T-helper 2 cell treated with Interferon-gamma antibody and Interleukin-4, amounts not matched to agents 100 ng/mL and 5 ng/mL, for 36 hours (primary cell): ENCODE data around the gene DPH6. TPM values are rescaled to one million over a fixed set of nuclear protein-coding genes. Genes with fewer than 3 reads are reported as not detected.
"Not testable (repeated sequence)": the region's sequence is repeated elsewhere in the genome, so short reads cannot be mapped to it uniquely, and the experiment has no call there.

ENCODE experiments used
- intact Hi-C: fragments of 100-400 bp; cut with micrococcal nuclease; formaldehyde crosslinking; loops from one replicate; pipeline ENCODE4 v1.15.1; 2023
- total RNA-seq: library from RNA; stranded (reverse); gene quantifications from 2 replicates; pipeline ENCODE4 v1.2.3, GENCODE V29; 2022

DPH6 gene
- total RNA-seq, 1 donor from 2014 or later = 13.9 TPM

DNA sequence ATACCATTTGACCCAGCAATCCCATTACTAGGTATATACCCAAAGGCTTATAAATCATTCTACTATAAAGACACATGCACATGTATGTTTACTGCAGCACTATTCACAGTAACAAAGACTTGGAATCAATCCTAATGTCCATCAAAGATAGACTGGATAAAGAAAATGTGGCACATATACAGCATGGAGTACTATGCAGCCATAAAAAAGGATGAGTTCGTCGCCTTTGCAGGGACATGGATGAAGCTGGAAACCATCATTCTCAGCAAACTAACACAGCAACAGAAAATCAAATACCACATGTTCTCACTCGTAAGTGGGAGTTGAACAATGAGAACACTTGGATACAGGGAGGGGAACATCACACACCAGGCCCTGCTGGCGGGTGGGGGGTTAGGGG, 104.7 kb downstream of the DPH6 start:
- intact Hi-C loops = loop anchor here (5.0 kb wide), 1 partner anchor 154 kb away; no protein-coding TSS in a partner anchor

DNA sequence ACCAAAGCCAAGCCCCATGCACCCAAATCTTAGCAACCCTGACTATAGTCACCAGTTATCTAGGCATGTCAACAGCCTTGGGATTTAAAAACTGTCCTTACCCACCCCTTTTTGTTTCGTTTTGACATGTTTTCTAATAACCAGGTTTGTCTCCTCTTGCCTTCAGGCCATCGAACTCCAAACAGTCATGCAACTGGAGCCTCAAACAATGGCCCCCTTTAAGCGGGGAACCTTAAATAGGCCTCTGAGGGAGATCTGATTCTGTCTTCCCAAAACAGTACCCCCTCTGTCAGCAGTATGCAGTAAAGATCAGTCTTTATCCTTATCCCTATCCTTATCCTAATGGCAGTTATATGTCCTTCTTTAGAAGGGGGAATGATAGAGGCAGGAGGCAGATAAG, 105.7 kb downstream of the DPH6 start:
- intact Hi-C loops = loop anchor here (5.0 kb wide), 1 partner anchor 153 kb away; no protein-coding TSS in a partner anchor

DNA sequence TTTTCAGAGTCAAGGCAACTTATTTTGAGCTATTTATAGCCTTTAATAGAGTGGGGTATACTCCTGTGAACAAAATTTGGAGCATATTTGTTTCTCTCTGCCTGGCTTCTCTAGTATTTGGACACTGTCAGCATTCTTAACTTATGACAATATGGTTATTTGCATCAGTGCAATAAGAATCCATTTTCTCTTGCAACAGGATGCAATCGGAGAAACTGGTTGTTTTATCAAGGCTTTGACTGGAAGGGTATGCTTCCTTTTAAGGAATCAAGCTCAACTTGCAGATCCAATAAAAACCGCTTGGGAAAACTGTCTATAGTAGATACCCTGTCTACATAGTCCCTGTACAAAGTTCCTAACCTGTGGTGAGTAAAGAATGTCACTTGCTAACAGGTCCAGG, 106.7 kb downstream of the DPH6 start:
- intact Hi-C loops = no loop called here

DNA sequence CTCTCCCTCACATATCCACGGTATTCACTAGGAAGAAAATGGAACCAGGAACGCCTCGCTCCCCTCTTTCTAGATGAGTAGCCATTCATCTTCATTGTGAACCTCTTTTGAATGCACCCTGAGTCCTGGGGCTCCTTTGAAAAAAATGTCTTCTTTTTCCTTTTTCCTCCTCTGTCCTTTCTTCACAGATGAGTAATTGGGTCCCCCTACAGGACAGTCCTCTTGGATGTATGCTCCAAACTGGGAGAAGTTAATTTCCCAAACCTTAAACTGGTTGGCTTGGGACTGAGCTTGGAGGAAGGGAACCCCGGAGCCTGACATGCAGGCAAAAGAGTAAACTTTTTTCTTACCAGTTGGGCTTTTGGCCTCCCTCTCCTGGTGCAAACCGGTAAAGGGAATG, 108.8 kb downstream of the DPH6 start:
- intact Hi-C loops = no loop called here

DNA sequence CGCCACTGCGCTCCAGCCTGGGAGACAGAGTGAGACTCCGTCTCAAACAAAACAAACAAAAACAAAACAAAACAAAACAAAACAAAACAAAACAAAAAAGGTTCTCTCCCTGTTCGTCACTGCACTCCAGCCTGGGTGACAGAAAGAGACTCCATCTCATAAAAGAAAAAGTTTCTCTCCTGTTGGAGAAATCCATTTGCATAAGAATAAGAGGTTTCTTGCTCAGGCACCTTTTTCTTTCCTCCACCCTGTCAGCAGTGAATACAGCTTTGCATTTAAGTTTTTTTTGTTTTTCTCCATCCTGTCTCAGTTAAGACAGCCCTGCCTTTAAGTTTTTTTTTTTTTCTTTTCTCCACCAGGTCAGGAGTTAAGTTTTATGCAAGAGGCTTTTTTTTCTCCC, 109.5 kb downstream of the DPH6 start:
- intact Hi-C loops = no loop called here

DNA sequence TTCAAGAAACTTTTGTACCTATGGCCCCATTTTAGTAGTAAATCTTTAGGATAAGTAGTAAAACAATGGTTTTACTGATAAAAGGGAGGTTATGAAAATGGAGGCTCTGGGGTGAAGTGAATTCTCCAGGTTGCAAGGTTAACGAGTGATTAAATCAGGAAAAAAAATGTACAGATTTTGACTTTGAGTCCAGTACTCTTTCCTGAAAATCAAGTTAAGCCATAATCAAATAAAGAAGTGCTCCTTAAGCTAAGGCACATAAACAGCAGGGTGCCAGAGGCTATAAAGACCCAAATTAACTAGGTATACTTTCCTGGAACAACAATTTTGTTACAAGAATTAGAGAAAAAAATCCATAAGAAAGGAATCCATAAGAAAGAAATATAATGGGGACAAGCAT, 114.7 kb downstream of the DPH6 start:
- intact Hi-C loops = no loop called here

DNA sequence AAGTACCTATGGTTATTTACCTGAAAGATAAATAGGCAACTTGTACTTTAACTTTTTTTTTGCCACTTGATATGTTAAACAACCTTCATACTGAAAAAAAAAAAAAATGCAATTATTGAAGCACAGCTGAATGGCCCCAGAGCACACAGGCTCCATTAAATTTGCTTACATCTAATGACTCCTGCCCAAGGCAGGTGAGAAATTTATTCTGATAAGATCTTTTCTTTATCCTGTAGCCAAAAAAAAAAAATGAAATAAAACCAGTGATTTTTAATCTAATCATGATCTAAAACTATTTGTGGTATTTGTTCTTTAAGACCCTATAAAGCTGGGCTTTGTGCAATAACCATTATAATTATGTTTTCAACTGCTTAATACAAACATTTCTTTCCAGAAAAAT, 115.7 kb downstream of the DPH6 start:
- intact Hi-C loops = no loop called here

DNA sequence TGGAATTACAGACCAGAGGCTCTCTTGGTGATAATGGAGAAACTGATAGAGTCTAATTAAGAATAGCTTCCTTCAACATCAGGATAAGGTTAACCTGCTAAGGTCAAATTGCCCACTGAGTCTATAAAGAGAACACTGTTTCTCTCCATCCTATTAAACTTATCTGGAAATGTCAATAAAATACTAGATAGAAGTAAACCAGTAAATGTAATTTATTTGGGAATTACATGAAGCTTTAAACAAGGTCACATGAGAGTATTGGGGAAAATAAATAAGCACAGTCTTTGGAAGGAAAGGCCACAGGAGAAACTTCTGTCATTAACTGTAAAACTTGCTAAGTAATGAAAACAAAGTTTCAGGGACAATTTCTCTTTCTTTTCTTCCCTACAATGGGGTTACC, 118.5 kb downstream of the DPH6 start:
- intact Hi-C loops = no loop called here

DNA sequence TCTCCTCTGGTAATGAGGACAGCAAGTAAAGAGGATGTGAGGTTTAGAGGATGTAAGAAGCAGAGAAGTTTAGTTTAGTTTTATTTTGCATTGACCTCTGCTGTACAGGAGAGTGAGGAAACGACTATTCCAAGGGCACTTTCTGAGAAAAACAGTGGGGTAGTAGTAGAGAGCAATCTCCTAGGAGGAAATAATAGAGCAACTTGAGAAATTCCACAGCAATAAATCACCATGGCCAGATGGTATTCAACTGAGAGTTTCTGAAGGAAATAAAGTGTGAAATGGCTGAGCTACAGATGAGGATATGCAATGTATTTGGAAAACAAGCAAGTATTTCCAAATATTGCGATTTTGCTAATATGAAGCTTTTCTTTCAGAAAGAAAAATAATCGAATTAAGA, 118.9 kb downstream of the DPH6 start:
- intact Hi-C loops = no loop called here

DNA sequence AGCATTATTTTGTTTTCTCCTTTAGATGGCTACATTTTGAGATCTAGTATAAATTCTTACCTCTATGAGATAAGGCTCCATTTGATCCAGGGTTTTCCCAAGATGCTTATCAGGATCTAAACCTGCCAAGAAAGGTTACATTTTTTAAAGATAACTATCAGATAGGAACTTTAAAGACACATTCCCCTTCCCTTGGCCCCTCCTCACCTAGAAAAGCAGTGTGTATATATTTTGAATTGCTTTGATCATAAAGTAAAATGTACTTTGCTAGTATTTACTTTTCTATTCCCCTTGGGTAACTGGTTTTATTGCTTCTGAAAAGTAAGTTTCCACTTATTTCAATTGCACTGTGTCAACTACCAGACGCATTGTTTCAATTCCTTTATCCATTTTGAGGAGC, 135.2 kb downstream of the DPH6 start:
- intact Hi-C loops = no loop called here

DNA sequence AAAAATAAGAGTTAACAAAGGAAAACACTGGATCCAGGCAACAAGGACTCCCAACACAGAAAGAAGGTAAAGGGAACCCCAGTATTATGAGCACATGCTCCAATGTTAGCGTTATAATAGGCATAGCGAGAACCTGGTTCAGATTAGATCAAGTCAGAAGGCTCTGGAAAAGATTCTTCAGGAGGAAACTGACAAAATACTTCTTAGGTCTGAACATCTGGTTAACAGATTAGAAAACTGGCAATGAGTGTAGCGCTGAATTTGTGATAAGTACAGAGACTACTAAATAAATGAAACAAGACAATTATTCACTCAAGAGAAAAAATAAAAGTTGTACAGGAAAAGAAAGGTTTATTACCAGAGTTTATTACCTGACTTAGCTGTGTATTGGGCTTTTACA, 146.1 kb downstream of the DPH6 start:
- intact Hi-C loops = no loop called here

DNA sequence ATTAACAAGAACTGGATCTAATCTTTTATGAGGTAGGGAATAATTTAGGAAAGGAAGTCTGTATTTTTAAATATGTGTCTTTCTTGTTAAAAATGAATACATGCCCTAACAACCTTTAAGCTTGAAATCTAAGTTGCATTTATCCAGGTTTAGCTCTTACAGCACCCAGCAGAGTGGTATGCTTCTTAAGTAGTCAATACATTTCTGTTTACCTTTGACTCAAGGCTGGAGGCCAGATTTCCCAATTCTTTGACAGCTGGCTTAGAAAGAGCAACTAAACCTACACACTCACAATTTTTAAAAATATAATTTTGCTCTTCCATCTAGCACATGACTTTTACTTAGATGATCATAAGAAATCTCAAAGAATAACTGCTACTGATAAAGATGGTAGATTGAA, 148.9 kb downstream of the DPH6 start:
- intact Hi-C loops = no loop called here

DNA sequence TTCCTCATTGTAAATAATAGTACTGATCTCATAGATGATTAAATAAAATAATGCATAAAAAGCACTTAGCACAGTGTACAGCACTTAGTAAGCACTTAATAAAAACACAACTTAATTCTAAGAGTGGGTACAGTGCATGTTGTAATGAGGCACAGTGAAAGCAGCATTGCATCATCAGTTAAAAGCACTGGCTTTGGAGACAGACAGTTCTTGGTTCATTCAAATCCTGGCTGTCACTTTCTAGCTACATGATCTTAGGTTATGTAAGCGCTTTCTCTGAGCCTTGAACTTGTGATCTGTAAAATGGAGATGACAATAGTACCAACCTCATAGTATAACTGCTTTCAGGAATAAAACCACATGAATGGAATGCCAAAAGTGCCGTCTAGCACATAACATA, 151.5 kb downstream of the DPH6 start:
- intact Hi-C loops = no loop called here

DNA sequence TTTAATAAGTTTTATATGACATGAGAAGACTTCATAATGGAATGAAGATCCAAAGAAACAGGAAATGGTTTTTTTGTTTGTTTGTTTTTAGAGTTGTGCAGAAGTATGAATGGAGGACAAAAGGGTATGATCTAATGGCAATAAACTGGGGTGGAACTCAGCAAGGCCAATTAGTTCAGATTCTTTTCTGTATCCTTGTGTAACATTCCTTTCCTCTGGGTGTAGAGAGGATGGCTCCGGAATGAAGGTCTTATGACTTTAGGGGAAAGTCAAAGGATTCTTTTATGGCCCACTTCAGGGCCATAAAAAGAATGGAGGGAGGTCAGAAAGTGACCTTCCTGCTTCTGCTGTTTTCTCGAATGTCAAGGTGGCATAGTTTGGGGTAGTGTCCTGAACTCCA, 152.6 kb downstream of the DPH6 start:
- intact Hi-C loops = no loop called here

DNA sequence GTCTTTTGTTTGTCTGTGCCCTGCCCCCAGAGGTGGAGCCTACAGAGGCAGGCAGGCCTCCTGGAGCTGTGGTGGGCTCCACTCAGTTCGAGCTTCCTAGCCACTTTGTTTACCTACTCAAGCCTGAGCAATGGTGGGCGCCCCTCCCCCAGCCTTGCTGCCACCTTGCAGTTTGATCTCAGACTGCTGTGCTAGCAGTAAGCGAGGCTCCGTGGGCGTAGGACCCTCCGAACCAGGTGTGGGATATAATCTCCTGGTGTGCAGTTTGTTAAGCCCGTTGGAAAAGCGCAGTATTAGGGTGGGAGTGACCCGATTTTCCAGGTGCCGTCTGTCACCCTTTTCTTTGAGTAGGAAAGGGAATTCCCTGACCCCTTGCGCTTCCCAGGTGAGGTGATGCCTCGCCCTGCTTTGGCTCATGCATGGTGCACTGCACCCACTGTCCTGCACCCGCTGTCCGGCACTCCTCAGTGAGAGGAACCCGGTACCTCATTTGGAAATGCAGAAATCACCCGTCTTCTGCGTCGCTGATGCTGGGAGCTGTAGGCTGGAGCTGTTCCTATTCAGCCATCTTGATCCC, 154.5 kb downstream of the DPH6 start:
- intact Hi-C loops = not testable (repeated sequence)

DNA sequence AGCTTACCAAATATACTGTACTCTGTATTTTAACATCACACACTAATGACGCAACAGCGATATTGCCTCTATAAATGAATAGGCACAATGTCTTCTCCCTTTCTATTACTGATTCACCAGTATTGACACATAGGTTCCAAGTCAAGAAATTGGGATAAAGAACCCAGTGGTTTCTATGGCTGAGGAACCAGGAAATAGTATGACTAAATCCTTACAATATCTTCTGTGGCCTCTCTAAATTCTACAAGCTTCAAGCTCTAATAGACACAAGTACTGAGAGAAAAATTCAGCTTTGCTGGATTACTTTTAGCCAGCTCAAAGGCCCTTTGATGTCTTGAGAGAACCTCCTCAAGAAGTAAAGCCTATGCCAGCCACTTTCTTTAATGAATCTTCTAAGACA, 162.5 kb downstream of the DPH6 start:
- intact Hi-C loops = no loop called here

DNA sequence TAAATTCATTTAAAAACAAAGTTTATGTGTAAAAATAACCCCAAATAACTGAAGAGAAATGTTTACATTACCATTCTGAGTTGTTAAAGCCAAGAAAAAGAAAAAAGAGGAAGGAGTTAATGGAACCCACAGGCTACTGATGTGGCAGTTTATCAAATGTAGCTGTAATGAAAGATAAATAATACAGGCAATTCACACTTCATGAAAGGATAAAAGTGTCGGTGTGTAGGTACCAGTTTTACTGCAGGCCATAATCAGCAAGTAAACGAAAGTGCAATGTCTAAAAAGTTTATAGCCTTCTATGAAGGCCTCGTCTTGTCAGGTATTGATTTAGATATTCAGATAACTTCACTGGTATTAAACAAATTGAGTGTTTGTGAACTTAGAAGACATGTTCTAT, 164.6 kb downstream of the DPH6 start:
- intact Hi-C loops = no loop called here

DNA sequence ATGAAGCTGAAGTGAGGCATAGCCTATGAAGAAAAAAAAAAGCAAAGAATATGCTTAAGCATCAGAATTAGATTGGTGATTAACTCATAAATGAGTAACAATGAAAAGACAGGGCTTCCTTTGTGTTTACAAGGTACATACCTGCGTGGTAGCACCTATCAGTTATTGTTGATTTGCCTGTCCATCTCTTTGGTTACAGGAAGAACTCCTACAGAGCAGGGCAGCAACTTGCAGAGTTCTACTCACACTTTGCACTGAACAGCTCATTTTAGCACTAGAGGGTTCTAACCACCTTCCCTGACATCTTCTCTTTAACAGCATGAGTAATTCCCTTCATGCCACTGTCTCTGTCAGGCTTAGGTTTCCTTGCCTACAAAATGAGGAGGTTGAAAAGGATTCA, 166.0 kb downstream of the DPH6 start:
- intact Hi-C loops = no loop called here

DNA sequence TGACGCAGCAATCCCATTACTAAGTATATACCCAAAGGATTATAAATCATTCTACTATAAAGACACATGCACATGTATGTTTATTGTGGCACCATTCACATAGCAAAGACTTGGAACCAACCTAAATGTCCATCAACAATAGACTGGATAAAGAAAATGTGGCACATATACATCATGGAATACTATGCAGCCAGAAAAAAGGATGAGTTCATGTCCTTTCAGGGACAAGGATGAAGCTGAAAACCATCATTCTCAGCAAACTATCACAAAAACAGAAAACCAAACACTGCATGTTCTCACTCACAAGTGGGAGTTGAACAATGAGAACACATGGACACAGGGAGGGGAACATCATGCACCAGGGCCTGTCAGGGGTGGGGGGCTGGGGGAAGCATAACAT, 167.5 kb downstream of the DPH6 start:
- intact Hi-C loops = not testable (repeated sequence)

DNA sequence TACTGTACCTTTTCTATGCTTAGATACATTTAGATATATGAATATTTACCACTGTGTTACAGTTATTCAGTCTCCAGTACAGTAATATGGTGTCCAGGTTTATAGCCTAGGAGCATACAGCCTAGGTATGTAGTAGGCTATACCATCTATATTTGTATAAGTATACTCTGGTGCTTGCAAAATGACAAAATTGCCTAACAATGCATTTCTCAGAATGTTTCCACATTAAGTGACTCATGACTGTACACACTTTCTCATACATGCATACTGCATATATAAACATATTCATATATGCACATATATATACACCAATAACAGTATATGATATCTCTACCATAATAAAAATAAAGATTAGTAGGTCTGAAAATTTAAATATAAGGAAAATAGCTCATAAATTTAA, 169.3 kb downstream of the DPH6 start:
- intact Hi-C loops = no loop called here

DNA sequence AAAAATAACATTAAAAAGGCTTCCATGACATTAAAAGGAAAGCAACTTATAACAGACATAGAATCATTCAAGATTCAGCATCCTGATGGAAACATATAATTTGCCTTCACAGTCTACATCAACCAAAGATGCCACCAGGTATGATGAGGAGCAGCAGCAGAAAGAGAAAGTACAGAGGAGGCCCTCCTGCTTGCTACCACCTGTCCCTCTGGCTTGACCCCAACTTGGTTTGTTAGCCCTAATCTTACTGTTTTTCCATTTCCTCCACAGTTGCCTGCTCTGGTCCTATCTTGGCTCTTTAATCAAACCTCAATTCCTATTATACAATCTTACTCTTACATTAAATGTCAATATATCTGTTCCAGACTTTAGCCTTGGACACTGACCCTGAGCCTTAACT, 171.3 kb downstream of the DPH6 start:
- intact Hi-C loops = no loop called here

DNA sequence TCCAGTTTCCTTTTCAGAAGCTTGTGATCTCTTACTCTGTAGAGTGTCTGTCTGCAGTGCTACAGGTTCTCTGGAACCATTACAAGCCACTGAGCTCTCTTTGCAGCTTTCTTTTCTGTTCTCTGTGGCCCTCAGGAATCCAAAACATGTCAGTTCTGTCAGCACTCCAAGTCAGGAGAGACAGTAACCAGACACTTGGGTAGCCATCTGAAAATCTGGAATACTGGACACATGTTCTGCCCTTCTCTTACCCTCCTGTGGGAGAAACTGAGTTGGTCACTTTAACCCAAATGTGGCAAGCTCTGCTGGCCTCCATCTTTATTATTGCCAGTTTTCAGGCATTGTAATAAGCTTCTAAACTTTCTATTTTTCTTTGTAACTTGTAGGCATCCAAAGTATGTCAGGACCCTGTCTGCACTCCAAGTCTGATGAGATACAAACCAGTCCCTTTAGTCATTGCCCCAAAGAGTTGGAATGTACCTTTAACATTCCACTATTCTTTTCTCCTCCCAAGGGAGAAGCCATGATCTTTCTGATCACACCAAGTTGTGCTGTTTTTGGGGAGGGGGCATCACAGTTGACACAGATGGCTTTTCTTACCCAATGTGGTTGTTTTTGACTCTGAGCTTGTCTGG, 183.7 kb downstream of the DPH6 start:
- intact Hi-C loops = no loop called here

DNA sequence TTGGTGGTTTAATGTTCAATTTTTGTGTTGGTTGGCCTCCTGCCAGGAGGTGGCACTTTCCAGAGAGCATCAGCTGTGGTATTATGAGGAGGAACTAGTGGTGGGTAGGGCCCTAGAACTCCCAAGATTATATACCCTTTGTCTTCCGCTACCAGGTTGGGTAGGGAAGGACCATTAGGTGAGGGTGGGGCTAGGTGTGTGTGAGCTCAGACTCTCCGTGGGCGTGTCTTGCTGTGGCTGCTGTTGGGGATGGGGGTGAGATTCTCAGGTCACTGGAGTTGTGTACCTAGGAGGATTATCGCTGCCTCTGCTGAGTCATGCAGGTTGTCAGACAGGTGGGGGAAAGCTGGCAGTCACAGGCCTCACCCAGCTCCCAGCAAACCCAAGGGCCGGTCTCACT, 187.1 kb downstream of the DPH6 start:
- intact Hi-C loops = no loop called here

DNA sequence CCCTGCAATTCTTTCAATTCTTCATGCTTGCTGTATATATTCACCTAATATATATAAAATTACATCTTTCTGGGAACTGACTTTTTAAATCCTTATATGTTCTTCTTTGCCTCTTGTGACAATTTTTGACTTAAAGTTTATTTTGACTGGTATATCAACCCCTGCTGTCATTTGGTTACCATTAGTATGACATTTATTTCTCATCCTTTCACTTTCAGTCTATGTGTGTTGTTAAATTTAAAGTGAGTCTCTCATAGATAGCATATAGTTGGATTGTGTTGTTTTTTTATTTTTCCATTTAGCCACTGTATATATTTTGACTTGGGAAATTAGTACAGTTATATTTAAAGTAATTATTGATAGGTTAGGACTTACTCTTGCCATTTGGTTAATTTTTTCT, 194.9 kb downstream of the DPH6 start:
- intact Hi-C loops = no loop called here
